A673 (cell line): ENCODE measurements around the gene CEP19. TPM values are rescaled to one million over a fixed set of nuclear protein-coding genes. Genes with fewer than 3 reads are reported as not detected.

ENCODE experiments used
- BruUV-seq: library from RNA; stranded (reverse); fragments of 400-500 nt; replicated peaks from 2 replicates; lab custom pipeline; 2021; lab: Mats Ljungman, UMichigan
- CTCF ChIA-PET: fragments of 300-600 bp; sonication (Branson Sonifier 250); formaldehyde crosslinking; loops from one replicate; lab custom pipeline; 2022; ENCODE audit warnings: antibody characterized with exemption; lab: Charles Lee
- POLR2A ChIA-PET: fragments of 300-600 bp; sonication (Branson Sonifier 250); formaldehyde crosslinking; loops from one replicate; lab custom pipeline; 2022; ENCODE audit warnings: antibody characterized with exemption; ENCODE audit not compliant: low non-redundant PET; lab: Charles Lee
- DNase-seq: peaks from one replicate; pipeline ENCODE4 v3.0.0-alpha.2; 2015; ENCODE audit warnings: low spot score
- H3K27ac ChIP-seq: fragments of 200-600 bp; sonication (generic); 2 replicates; pipeline ENCODE4 v1.5.1; 2016; ENCODE audit warnings: mixed run types, low read depth, mild to moderate bottlenecking, mixed read lengths, antibody characterized with exemption, low read length; ENCODE audit not compliant: poor library complexity, severe bottlenecking
- H3K27me3 ChIP-seq: fragments of 200-600 bp; sonication (generic); replicated peaks from 2 replicates; pipeline ENCODE4 v1.6.1; 2017; ENCODE audit warnings: mixed run types, low read depth, mild to moderate bottlenecking, mixed read lengths, antibody characterized with exemption, low read length; ENCODE audit not compliant: insufficient read depth, poor library complexity
- H3K36me3 ChIP-seq: fragments of 200-600 bp; sonication (generic); 2 replicates; pipeline ENCODE4 v1.6.1; 2016; ENCODE audit warnings: mixed run types, mild to moderate bottlenecking, mixed read lengths, antibody characterized with exemption, low read length; ENCODE audit not compliant: insufficient read depth, poor library complexity, severe bottlenecking
- H3K4me1 ChIP-seq: fragments of 200-600 bp; sonication (generic); 2 replicates; pipeline ENCODE4 v1.6.1; 2017; ENCODE audit warnings: mixed run types, mild to moderate bottlenecking, mixed read lengths, antibody characterized with exemption, low read length; ENCODE audit not compliant: insufficient read depth, poor library complexity, severe bottlenecking
- H3K4me3 ChIP-seq: fragments of 200-600 bp; sonication (generic); 2 replicates; pipeline ENCODE4 v1.5.1; 2016; ENCODE audit warnings: low read depth, mixed run types, mild to moderate bottlenecking, mixed read lengths, low read length; ENCODE audit not compliant: poor library complexity, severe bottlenecking
- H3K9me3 ChIP-seq: fragments of 200-600 bp; sonication (generic); 2 replicates; pipeline ENCODE4 v1.6.1; 2016; ENCODE audit warnings: mixed run types, low read depth, mild to moderate bottlenecking, mixed read lengths, antibody characterized with exemption, low read length; ENCODE audit not compliant: poor library complexity, severe bottlenecking
- CTCF ChIP-seq: fragments of 300-800, 200-600 bp; sonication (generic); conservative IDR thresholded peaks from 2 replicates; pipeline ENCODE4 v1.5.1; 2017; ENCODE audit warnings: low read depth, mild to moderate bottlenecking, antibody characterized with exemption, low read length, moderate library complexity, mixed read lengths
- EZH2 ChIP-seq: fragments of 200-600 bp; sonication (generic); IDR thresholded peaks from 2 replicates; pipeline ENCODE4 v1.6.1; 2017; ENCODE audit warnings: borderline replicate concordance, low read depth, mild to moderate bottlenecking, mixed read lengths, antibody characterized with exemption, low read length; ENCODE audit not compliant: poor library complexity, severe bottlenecking
- intact Hi-C: fragments of 100-400 bp; cut with micrococcal nuclease; formaldehyde crosslinking; loops from one replicate; pipeline ENCODE4 v1.10.0; 2022; ENCODE audit not compliant: unreplicated experiment
- total RNA-seq: library from RNA; stranded (reverse); gene quantifications from 2 replicates; pipeline ENCODE4 v1.2.3, GENCODE V29; 2021

The CEP19 gene
- total RNA-seq, 1 experiment from 2014 or later = 6.0 TPM

DNA sequence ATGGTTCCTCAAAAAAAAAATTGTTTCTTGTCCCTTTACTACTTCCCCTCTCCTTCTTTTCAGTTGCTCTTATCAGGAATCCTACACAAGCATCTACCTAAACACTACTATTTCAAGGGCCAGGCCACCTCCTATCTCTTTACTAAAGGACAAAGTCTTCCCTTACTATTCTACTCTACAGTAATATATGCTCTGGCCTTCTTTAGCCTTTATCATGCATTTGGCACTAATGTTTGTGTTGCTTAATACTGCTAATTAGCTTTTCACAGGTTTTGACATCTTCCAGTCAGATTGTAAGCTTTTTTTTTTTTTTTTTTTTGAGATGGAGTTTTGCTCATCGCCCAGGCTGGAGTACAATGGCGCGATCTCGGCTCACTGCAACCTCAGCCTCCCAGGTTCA lies 5.3 kb downstream of the CEP19 start:
- Histone ChIP-seq H3K27me3 (no peaks in the 10 kb centered on the region), H3K27ac (no peak overlapping the region), H3K4me1 (peaks cover 25% of the 10 kb centered on the region), H3K36me3 (no peaks in the 10 kb centered on the region), H3K4me3 (no peak overlapping the region), H3K9me3 (no peaks in the 10 kb centered on the region)
- intact Hi-C loops = no loop called here
- DNase-seq = no peak
- BruUV-seq = no TSS peak
- no peak for TF ChIP-seq EZH2
- no peak for TF ChIP-seq CTCF
- ChIA-PET CTCF (no interaction called here), POLR2A (no interaction called here)

DNA sequence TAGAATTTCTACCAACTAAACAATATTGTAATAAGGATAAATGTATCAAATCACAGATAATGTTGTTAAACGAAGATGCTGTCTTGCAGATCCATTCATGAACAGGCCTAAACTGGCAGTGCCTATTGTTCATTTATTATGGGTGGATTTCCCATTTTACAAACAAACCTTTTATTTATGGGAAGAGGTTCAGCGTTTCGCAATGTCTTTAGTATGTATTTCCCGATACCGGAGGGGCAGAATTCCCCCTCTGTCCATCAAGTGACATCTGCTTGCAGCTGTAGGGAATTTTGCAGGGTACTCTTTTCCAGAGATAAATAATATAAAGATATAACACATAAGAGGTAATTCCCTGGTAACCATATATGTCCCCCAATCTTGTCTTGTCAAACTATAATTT lies 5.7 kb downstream of the CEP19 start:
- ChIA-PET CTCF (no interaction called here), POLR2A (no interaction called here)
- H3K36me3 ChIP-seq = no peaks in the 10 kb centered on the region
- no peaks in the 10 kb centered on the region for H3K27me3 ChIP-seq
- no peaks in the 10 kb centered on the region for H3K9me3 ChIP-seq
- H3K4me3 ChIP-seq = no peak overlapping the region
- H3K4me1 ChIP-seq = peaks cover 22% of the 10 kb centered on the region
- BruUV-seq = no TSS peak
- no peak for TF ChIP-seq CTCF
- no peak for TF ChIP-seq EZH2
- H3K27ac ChIP-seq = no peak overlapping the region
- intact Hi-C loops = no loop called here
- no peak for DNase-seq

GRCh38 chr3:196700801-196701200 lies 11.2 kb downstream of the CEP19 start:
- intact Hi-C loops = no loop called here
- no TSS peak for BruUV-seq
- no peak for TF ChIP-seq EZH2
- no peak for TF ChIP-seq CTCF
- H3K4me3 ChIP-seq = no peak overlapping the region
- no peak for DNase-seq
- H3K9me3 ChIP-seq = no peaks in the 10 kb centered on the region
- ChIA-PET CTCF (no interaction called here), POLR2A (no interaction called here)
- H3K27me3 ChIP-seq = no peaks in the 10 kb centered on the region
- H3K4me1 ChIP-seq = no peaks in the 10 kb centered on the region
- H3K27ac ChIP-seq = no peak overlapping the region
- H3K36me3 ChIP-seq = no peaks in the 10 kb centered on the region
